ENCODE results near the gene ZNF335.

ZNF335 gene

GRCh38 chr20:45909817-45910669, 62.0 kb downstream of the ZNF335 start (continued):
- TF ChIP-seq, protein P1, sequence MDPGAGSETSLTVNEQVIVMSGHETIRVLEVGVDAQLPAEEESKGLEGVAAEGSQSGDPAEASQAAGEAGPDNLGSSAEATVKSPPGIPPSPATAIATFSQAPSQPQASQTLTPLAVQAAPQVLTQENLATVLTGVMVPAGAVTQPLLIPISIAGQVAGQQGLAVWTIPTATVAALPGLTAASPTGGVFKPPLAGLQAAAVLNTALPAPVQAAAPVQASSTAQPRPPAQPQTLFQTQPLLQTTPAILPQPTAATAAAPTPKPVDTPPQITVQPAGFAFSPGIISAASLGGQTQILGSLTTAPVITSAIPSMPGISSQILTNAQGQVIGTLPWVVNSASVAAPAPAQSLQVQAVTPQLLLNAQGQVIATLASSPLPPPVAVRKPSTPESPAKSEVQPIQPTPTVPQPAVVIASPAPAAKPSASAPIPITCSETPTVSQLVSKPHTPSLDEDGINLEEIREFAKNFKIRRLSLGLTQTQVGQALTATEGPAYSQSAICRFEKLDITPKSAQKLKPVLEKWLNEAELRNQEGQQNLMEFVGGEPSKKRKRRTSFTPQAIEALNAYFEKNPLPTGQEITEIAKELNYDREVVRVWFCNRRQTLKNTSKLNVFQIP (CRISPR knock-in tag; IDR thresholded peaks at IDR 0.05; ENCODE audit: borderline replicate concordance, low read depth), result no peak
- TF ChIP-seq ZNF565 (CRISPR knock-in tag; conservative IDR thresholded peaks at IDR 0.05; ENCODE audit: low read depth) (no peak), SNAI2 (CRISPR knock-in tag; IDR thresholded peaks at IDR 0.05) (no peak)

DNA sequence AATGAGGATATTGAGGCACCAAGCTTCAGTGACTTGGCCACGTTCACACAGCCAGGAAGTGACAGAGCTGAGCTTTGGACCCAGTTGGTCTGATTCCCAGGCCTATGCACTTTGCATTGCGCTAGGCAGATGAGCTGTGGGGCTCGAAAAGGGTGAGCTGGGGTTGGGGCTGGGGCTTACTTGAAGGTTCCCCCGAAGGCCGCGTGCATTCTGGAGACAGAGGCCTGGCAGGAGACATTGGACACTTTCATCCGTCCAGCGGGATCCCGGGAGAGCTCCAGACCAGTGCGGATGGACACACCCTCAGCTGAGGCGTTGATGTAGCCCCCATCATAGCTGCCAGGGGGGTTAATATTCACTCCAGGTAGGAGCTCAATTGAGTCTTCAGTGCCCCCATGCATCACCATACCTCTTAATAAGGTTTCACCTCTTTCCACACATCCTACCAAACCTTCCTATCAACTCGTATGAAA, 62.6 kb downstream of the ZNF335 start:
- TF ChIP-seq ARNTL (CRISPR knock-in tag; IDR thresholded peaks at IDR 0.05; ENCODE audit: borderline replicate concordance, low read depth) (no peak), OSR1 (CRISPR knock-in tag; IDR thresholded peaks at IDR 0.05) (no peak), BACH2 (CRISPR knock-in tag; IDR thresholded peaks at IDR 0.05; ENCODE audit: borderline replicate concordance) (no peak), PPARA (CRISPR knock-in tag; IDR thresholded peaks at IDR 0.05; ENCODE audit: borderline replicate concordance) (no peak), ZC3H10 (CRISPR knock-in tag; IDR thresholded peaks at IDR 0.05) (no peak), TCF4 (CRISPR knock-in tag; IDR thresholded peaks at IDR 0.05; ENCODE audit: borderline replicate concordance) (no peak), SNAI2 (CRISPR knock-in tag; IDR thresholded peaks at IDR 0.05) (no peak), ZNF8 (CRISPR knock-in tag; IDR thresholded peaks at IDR 0.05) (no peak), RARB (CRISPR knock-in tag; IDR thresholded peaks at IDR 0.05) (no peak), CSDC2 (CRISPR knock-in tag; IDR thresholded peaks at IDR 0.05) (no peak)
- TF ChIP-seq, protein P2, sequence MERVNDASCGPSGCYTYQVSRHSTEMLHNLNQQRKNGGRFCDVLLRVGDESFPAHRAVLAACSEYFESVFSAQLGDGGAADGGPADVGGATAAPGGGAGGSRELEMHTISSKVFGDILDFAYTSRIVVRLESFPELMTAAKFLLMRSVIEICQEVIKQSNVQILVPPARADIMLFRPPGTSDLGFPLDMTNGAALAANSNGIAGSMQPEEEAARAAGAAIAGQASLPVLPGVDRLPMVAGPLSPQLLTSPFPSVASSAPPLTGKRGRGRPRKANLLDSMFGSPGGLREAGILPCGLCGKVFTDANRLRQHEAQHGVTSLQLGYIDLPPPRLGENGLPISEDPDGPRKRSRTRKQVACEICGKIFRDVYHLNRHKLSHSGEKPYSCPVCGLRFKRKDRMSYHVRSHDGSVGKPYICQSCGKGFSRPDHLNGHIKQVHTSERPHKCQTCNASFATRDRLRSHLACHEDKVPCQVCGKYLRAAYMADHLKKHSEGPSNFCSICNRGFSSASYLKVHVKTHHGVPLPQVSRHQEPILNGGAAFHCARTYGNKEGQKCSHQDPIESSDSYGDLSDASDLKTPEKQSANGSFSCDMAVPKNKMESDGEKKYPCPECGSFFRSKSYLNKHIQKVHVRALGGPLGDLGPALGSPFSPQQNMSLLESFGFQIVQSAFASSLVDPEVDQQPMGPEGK (CRISPR knock-in tag; IDR thresholded peaks at IDR 0.05; ENCODE audit: borderline replicate concordance), result no peak
- TF ChIP-seq, protein P3, sequence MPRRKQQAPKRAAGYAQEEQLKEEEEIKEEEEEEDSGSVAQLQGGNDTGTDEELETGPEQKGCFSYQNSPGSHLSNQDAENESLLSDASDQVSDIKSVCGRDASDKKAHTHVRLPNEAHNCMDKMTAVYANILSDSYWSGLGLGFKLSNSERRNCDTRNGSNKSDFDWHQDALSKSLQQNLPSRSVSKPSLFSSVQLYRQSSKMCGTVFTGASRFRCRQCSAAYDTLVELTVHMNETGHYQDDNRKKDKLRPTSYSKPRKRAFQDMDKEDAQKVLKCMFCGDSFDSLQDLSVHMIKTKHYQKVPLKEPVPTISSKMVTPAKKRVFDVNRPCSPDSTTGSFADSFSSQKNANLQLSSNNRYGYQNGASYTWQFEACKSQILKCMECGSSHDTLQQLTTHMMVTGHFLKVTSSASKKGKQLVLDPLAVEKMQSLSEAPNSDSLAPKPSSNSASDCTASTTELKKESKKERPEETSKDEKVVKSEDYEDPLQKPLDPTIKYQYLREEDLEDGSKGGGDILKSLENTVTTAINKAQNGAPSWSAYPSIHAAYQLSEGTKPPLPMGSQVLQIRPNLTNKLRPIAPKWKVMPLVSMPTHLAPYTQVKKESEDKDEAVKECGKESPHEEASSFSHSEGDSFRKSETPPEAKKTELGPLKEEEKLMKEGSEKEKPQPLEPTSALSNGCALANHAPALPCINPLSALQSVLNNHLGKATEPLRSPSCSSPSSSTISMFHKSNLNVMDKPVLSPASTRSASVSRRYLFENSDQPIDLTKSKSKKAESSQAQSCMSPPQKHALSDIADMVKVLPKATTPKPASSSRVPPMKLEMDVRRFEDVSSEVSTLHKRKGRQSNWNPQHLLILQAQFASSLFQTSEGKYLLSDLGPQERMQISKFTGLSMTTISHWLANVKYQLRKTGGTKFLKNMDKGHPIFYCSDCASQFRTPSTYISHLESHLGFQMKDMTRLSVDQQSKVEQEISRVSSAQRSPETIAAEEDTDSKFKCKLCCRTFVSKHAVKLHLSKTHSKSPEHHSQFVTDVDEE (CRISPR knock-in tag; IDR thresholded peaks at IDR 0.05), result no peak
- no peak for ATAC-seq

- no peak for ATAC-seq
- TF ChIP-seq ZC3H10 (CRISPR knock-in tag; IDR thresholded peaks at IDR 0.05) (no peak), TCF4 (CRISPR knock-in tag; IDR thresholded peaks at IDR 0.05; ENCODE audit: borderline replicate concordance) (no peak), CSDC2 (CRISPR knock-in tag; IDR thresholded peaks at IDR 0.05) (no peak), CREB5 (CRISPR knock-in tag; IDR thresholded peaks at IDR 0.05; ENCODE audit: low read depth) (no peak), ISL1 (CRISPR knock-in tag; IDR thresholded peaks at IDR 0.05) (no peak), SNAI2 (CRISPR knock-in tag; IDR thresholded peaks at IDR 0.05) (no peak), ZNF565 (CRISPR knock-in tag; conservative IDR thresholded peaks at IDR 0.05; ENCODE audit: low read depth) (no peak), CSRNP3 (CRISPR knock-in tag; IDR thresholded peaks at IDR 0.05) (no peak), ZFP3 (CRISPR knock-in tag; IDR thresholded peaks at IDR 0.05) (no peak), ZFP30 (CRISPR knock-in tag; IDR thresholded peaks at IDR 0.05) (no peak), ZNF70 (CRISPR knock-in tag; IDR thresholded peaks at IDR 0.05) (no peak), ESRRG (CRISPR knock-in tag; IDR thresholded peaks at IDR 0.05) (no peak)
- TF ChIP-seq, protein P1 (CRISPR knock-in tag; IDR thresholded peaks at IDR 0.05; ENCODE audit: borderline replicate concordance, low read depth), result no peak
- TF ChIP-seq, protein P3 (CRISPR knock-in tag; IDR thresholded peaks at IDR 0.05), result no peak
Measured at GRCh38 chr20:45908084-45908483, 63.9 kb downstream of the ZNF335 start.
